Measurements from ENCODE around the gene RFX3. TPM values are rescaled to one million over a fixed set of nuclear protein-coding genes. Genes with fewer than 3 reads are reported as not detected.
A peak's percentile ranks its signal among the peaks of the same experiment; 100 is the strongest.

RFX3 gene
- total RNA-seq, 1 experiment from 2014 or later = 9.9 TPM

GRCh38 chr9:3498691-3499090 is 27.1 kb downstream of the RFX3 start:
- Histone ChIP-seq H3K4me2 (ENCODE audit: insufficient read depth, insufficient read length, low read length) (no peak overlapping the region), H4K20me1 (ENCODE audit: control insufficient read depth, insufficient read depth, insufficient read length) (no peaks in the 10 kb centered on the region), H3K79me1 (ENCODE audit: insufficient read depth, low read depth, low read length, poor library complexity, severe bottlenecking) (no peaks in the 10 kb centered on the region), H3K9me3 (ENCODE audit: control insufficient read depth, low read depth, low read length) (no peaks in the 10 kb centered on the region), H3K27me3 (ENCODE audit: insufficient read depth, low read length) (no peaks in the 10 kb centered on the region), H2BK5ac (ENCODE audit: insufficient read length, low read length) (no peak overlapping the region), H3K79me2 (ENCODE audit: insufficient read depth, low read length) (no peaks in the 10 kb centered on the region; the same call in 1 of the 2 replicates), H3K4ac (ENCODE audit: low read depth, low read length) (no peak overlapping the region), H3K14ac (ENCODE audit: insufficient read depth, low read length) (no peak overlapping the region), H3K4me1 (ENCODE audit: insufficient read depth, low read length) (no peaks in the 10 kb centered on the region), H3K18ac (ENCODE audit: insufficient read length, low read depth, low read length) (no peak overlapping the region), H3K56ac (ENCODE audit: insufficient read length, low read depth, low read length) (no peak overlapping the region), H3K27ac (ENCODE audit: insufficient read length, low read depth, low read length) (no peak overlapping the region), H2BK15ac (ENCODE audit: low read depth, low read length) (no peak overlapping the region), H2BK12ac (ENCODE audit: insufficient read length, low read depth, low read length) (no peak overlapping the region), H4K91ac (ENCODE audit: insufficient read length, low read depth, low read length) (no peak overlapping the region), H3K9ac (ENCODE audit: extremely low read depth, insufficient read length, low read length) (no peak overlapping the region), H2BK120ac (ENCODE audit: low read depth, low read length, poor library complexity, severe bottlenecking) (no peak overlapping the region), H4K5ac (ENCODE audit: insufficient read length, low read depth, low read length) (no peak overlapping the region), H2AFZ (ENCODE audit: low read length) (no peak overlapping the region), H3K23ac (ENCODE audit: insufficient read length, low read depth, low read length) (no peak overlapping the region), H3T11ph (ENCODE audit: low read length) (no peak overlapping the region), H4K8ac (replicated peaks; ENCODE audit: insufficient read length, low read depth, low read length) (no peak overlapping the region), H2AK5ac (ENCODE audit: insufficient read length, low read length) (no peak overlapping the region), H2BK20ac (ENCODE audit: low read depth, low read length, poor library complexity, severe bottlenecking) (no peak overlapping the region), H3K23me2 (ENCODE audit: insufficient read length, low read depth, low read length, poor library complexity, severe bottlenecking) (no peaks in the 10 kb centered on the region)
- Mint-ChIP-seq H3K27ac (peak overlapping the region in 2 of 3 experiments; percentile 16 to 25; a peak in 1 of 7 replicates), H3K4me3 (no peak overlapping the region), H3K27me3 (ENCODE audit: low read depth) (no peaks in the 10 kb centered on the region), H3K4me1 (peaks cover 11 to 20% of the 10 kb centered on the region in 2 experiments), H3K36me3 (ENCODE audit: insufficient read depth in 1 of 3, low read depth in 3 of 3) (peaks cover 0 to 3% (median 1%) of the 10 kb centered on the region in 3 experiments; a peak in 3 of 7 replicates), H3K9me3 (no peaks in the 10 kb centered on the region)
- no peak for TF ChIP-seq CTCF (conservative IDR thresholded peaks at IDR 0.05)
- DNase-seq = no peak
- no CpG with 5 or more reads among the region's 3 CpGs for WGBS (ENCODE audit: extremely low coverage, insufficient read length, low lambda C conversion rate)

Measured in H9 (cell line).